Neural cell (in vitro differentiated cells): ENCODE results near the gene PIK3R6. TPM values are rescaled to one million over a fixed set of nuclear protein-coding genes. Genes with fewer than 3 reads are reported as not detected.

Experiments
- H2AFZ ChIP-seq: fragments of 200-600, 300-800 bp; sonication (generic), shearing (Covaris generic); 2 replicates; pipeline ENCODE4 v1.6.0; 2014; ENCODE audit warnings: low read depth, mild to moderate bottlenecking, antibody characterized with exemption, low read length, moderate library complexity
- H3F3A ChIP-seq: fragments of 200-600 bp; shearing (Covaris generic); 2 replicates; pipeline ENCODE4 v1.6.1; 2016; ENCODE audit warnings: mild to moderate bottlenecking, moderate library complexity, mixed read lengths, antibody characterized with exemption, low read length; ENCODE audit not compliant: insufficient read depth, poor library complexity, severe bottlenecking
- H3K27ac ChIP-seq: fragments of 200-600, 300-800 bp; sonication (generic), shearing (Covaris generic); 2 replicates; pipeline ENCODE4 v1.5.1; 2014; ENCODE audit warnings: mild to moderate bottlenecking, low read length, moderate library complexity
- H3K27me3 ChIP-seq: fragments of 300-800, 200-600 bp; sonication (generic), shearing (Covaris generic); 2 replicates; pipeline ENCODE4 v1.6.0; 2014; ENCODE audit warnings: mild to moderate bottlenecking, low read depth, low read length, moderate library complexity; ENCODE audit not compliant: insufficient read depth
- H3K36me3 ChIP-seq: fragments of 300-800, 200-600 bp; sonication (generic), shearing (Covaris generic); 2 replicates; pipeline ENCODE4 v1.5.1; 2014; ENCODE audit warnings: mild to moderate bottlenecking, antibody characterized with exemption, low read length, moderate library complexity; ENCODE audit not compliant: insufficient read depth
- H3K4me2 ChIP-seq: fragments of 300-800, 200-600 bp; sonication (generic), shearing (Covaris generic); 2 replicates; pipeline ENCODE4 v1.6.0; 2014; ENCODE audit warnings: mild to moderate bottlenecking, low read length
- H3K4me3 ChIP-seq: fragments of 300-800, 200-600 bp; sonication (generic), shearing (Covaris generic); 2 replicates; pipeline ENCODE4 v1.5.1; 2014; ENCODE audit warnings: mild to moderate bottlenecking, low read length, moderate library complexity
- H3K79me2 ChIP-seq: fragments of 200-600 bp; shearing (Covaris generic); replicated peaks from 2 replicates; pipeline ENCODE4 v1.6.0; 2014; ENCODE audit warnings: mild to moderate bottlenecking, low read length, moderate library complexity; ENCODE audit not compliant: insufficient read depth
- H3K9ac ChIP-seq: fragments of 300-800, 200-600 bp; sonication (generic), shearing (Covaris generic); 2 replicates; pipeline ENCODE4 v1.6.1; 2016; ENCODE audit warnings: mild to moderate bottlenecking, low read length, mixed read lengths
- H3K9me2 ChIP-seq: fragments of 200-600 bp; shearing (Covaris generic); 2 replicates; pipeline ENCODE4 v1.6.1; 2016; ENCODE audit warnings: mild to moderate bottlenecking, low read length, mixed read lengths; ENCODE audit not compliant: insufficient read depth
- H3K9me3 ChIP-seq: fragments of 200-600, 300-800 bp; sonication (generic), shearing (Covaris generic); 2 replicates; pipeline ENCODE4 v1.6.1; 2016; ENCODE audit warnings: mild to moderate bottlenecking, mixed run types, low read length, moderate library complexity, mixed read lengths
- H4K20me1 ChIP-seq: fragments of 200-600 bp; shearing (Covaris generic); 2 replicates; pipeline ENCODE4 v1.6.1; 2016; ENCODE audit warnings: mild to moderate bottlenecking, mixed run types; ENCODE audit not compliant: insufficient read depth
- CTCF ChIP-seq: fragments of 450-650 bp; IDR thresholded peaks from 2 replicates; pipeline ENCODE4 v1.5.1; 2014; ENCODE audit warnings: antibody characterized with exemption, mild to moderate bottlenecking, moderate library complexity; ENCODE audit not compliant: poor library complexity, severe bottlenecking
- EP300 ChIP-seq: fragments of 450-650 bp; conservative IDR thresholded peaks from 2 replicates; pipeline ENCODE4 v1.6.1; 2014; ENCODE audit warnings: antibody characterized with exemption, mild to moderate bottlenecking, moderate library complexity; ENCODE audit not compliant: poor library complexity, severe bottlenecking
- EZH2 ChIP-seq: fragments of 200-600, 300-800 bp; shearing (Covaris generic), sonication (generic); IDR thresholded peaks from 2 replicates; pipeline ENCODE4 v1.6.1; 2014; ENCODE audit warnings: antibody characterized with exemption, low read length, borderline replicate concordance, mild to moderate bottlenecking; ENCODE audit not compliant: insufficient read depth, poor library complexity, severe bottlenecking
- MXI1 ChIP-seq: fragments of 450-650 bp; conservative IDR thresholded peaks from 2 replicates; pipeline ENCODE4 v1.6.1; 2014; ENCODE audit warnings: antibody characterized with exemption, mild to moderate bottlenecking; ENCODE audit not compliant: poor library complexity, severe bottlenecking
- POLR2AphosphoS5 ChIP-seq: IDR thresholded peaks from 2 replicates; pipeline ENCODE4 v1.6.1; 2012
- RAD21 ChIP-seq: fragments of 450-650 bp; conservative IDR thresholded peaks from 2 replicates; pipeline ENCODE4 v1.6.1; 2014; ENCODE audit warnings: antibody characterized with exemption, mild to moderate bottlenecking, moderate library complexity
- REST ChIP-seq: IDR thresholded peaks from 2 replicates; pipeline ENCODE4 v1.6.1; 2012; ENCODE audit warnings: borderline replicate concordance
- SMC3 ChIP-seq: fragments of 450-650 bp; conservative IDR thresholded peaks from 2 replicates; pipeline ENCODE4 v1.6.1; 2014; ENCODE audit warnings: antibody characterized with exemption, mild to moderate bottlenecking, moderate library complexity; ENCODE audit not compliant: poor library complexity
- TAF1 ChIP-seq: IDR thresholded peaks from 2 replicates; pipeline ENCODE4 v1.6.1; 2012; ENCODE audit warnings: low read depth
- polyA plus RNA-seq: library from polyadenylated mRNA; depleted of rRNA; stranded (reverse); fragments of >200 nt; gene quantifications from 2 replicates; pipeline ENCODE4 v1.2.3, GENCODE V29; 2014

The PIK3R6 gene
- polyA plus RNA-seq, 1 donor from 2014 or later, result not detected

GRCh38 chr17:8838551-8839095, 28.9 kb downstream of the PIK3R6 start:
- Histone ChIP-seq H2AFZ (no peak overlapping the region), H3K9me2 (no peaks in the 10 kb centered on the region), H3K79me2 (no peaks in the 10 kb centered on the region), H3K4me3 (no peak overlapping the region), H3K27me3 (no peaks in the 10 kb centered on the region), H3K27ac (no peak overlapping the region), H4K20me1 (no peaks in the 10 kb centered on the region), H3K9me3 (no peaks in the 10 kb centered on the region), H3K4me2 (no peak overlapping the region), H3F3A (no peaks in the 10 kb centered on the region), H3K36me3 (no peaks in the 10 kb centered on the region), H3K9ac (no peak overlapping the region)
- TF ChIP-seq MXI1, result no peak
- TF ChIP-seq POLR2AphosphoS5, result no peak
- TF ChIP-seq EZH2, result no peak
- no peak for TF ChIP-seq RAD21
- no peak for TF ChIP-seq TAF1
- no peak for TF ChIP-seq CTCF
- no peak for TF ChIP-seq EP300
- TF ChIP-seq SMC3, result no peak
- no peak for TF ChIP-seq REST

- H3K27ac ChIP-seq, result no peak overlapping the region
- no peak overlapping the region for H3K4me3 ChIP-seq
- no peaks in the 10 kb centered on the region for H3K36me3 ChIP-seq
- no peaks in the 10 kb centered on the region for H3F3A ChIP-seq
- no peaks in the 10 kb centered on the region for H3K79me2 ChIP-seq
- no peaks in the 10 kb centered on the region for H3K27me3 ChIP-seq
- no peak for TF ChIP-seq RAD21
- no peak for TF ChIP-seq SMC3
- H3K9me2 ChIP-seq, result no peaks in the 10 kb centered on the region
- no peak overlapping the region for H3K9ac ChIP-seq
- no peaks in the 10 kb centered on the region for H3K9me3 ChIP-seq
- H3K4me2 ChIP-seq, result no peak overlapping the region
- H2AFZ ChIP-seq, result no peak overlapping the region
- H4K20me1 ChIP-seq, result no peaks in the 10 kb centered on the region
These were observed 29.9 kb downstream of the PIK3R6 start for GRCh38 chr17:8837563-8838075.
